Erythroblast (primary cell): ENCODE measurements around the gene FOSL1.

ENCODE experiments used
- DNase-seq, 2 experiments: peaks; one replicate each; lab custom pipeline; 2025; lab: John Stamatoyannopoulos, UW
- GATA1 ChIP-seq: IDR thresholded peaks from 2 replicates; pipeline ENCODE4 v1.6.1; 2011; ENCODE audit warnings: low read depth, mild to moderate bottlenecking, control low read depth, low read length, moderate library complexity
- POLR2A ChIP-seq: IDR thresholded peaks from 2 replicates; pipeline ENCODE4 v1.6.1; 2011; ENCODE audit warnings: mild to moderate bottlenecking, low read length

Gene FOSL1

GRCh38 chr11:65870706-65871681 is 29.2 kb downstream of the FOSL1 start:
- DNase-seq = no peak
- TF ChIP-seq GATA1 = no peak
- peak; percentile 37 for TF ChIP-seq POLR2A

- TF ChIP-seq GATA1 (no peak), POLR2A (no peak)
These were observed 29.9 kb downstream of the FOSL1 start for GRCh38 chr11:65870307-65870658.

GRCh38 chr11:65869643-65870306 is 30.4 kb downstream of the FOSL1 start:
- no peak for DNase-seq
- peak; percentile 5 for TF ChIP-seq POLR2A
- TF ChIP-seq GATA1 = no peak

More at GRCh38 chr11:65870307-65870658, 29.9 kb downstream of the FOSL1 start:
- DNase-seq = no peak

GRCh38 chr11:65868907-65869306 is 31.3 kb downstream of the FOSL1 start:
- TF ChIP-seq GATA1 = no peak
- TF ChIP-seq POLR2A = no peak
- DNase-seq = no peak

- TF ChIP-seq POLR2A (peak; percentile 34), GATA1 (no peak)
- DNase-seq = no peak
These were observed 32.0 kb downstream of the FOSL1 start for GRCh38 chr11:65868076-65868667.

GRCh38 chr11:65867284-65868071 is 32.7 kb downstream of the FOSL1 start:
- TF ChIP-seq GATA1 = no peak
- no peak for TF ChIP-seq POLR2A
- DNase-seq = no peak

GRCh38 chr11:65866509-65867283 is 33.5 kb downstream of the FOSL1 start:
- no peak for DNase-seq
- no peak for TF ChIP-seq GATA1
- no peak for TF ChIP-seq POLR2A

GRCh38 chr11:65865550-65866172 is 34.5 kb downstream of the FOSL1 start:
- DNase-seq = no peak
- no peak for TF ChIP-seq POLR2A
- no peak for TF ChIP-seq GATA1

- TF ChIP-seq GATA1 (no peak), POLR2A (no peak)
- no peak for DNase-seq
These were observed 35.3 kb downstream of the FOSL1 start for GRCh38 chr11:65864706-65865471.

GRCh38 chr11:65863889-65864705 is 36.1 kb downstream of the FOSL1 start:
- no peak for TF ChIP-seq GATA1
- peak; percentile 27 for TF ChIP-seq POLR2A
- no peak for DNase-seq
